Activated CD4-positive, alpha-beta memory T cell treated with anti-CD3 and anti-CD28 coated beads for 36 hours (primary cell): ENCODE results near the gene NFIB. TPM values are rescaled to one million over a fixed set of nuclear protein-coding genes. Genes with fewer than 3 reads are reported as not detected.

Source experiments
- CTCF ChIA-PET: fragments of 350-600 bp; sonication (Branson Sonifier 250); formaldehyde crosslinking; loops from one replicate; lab custom pipeline; 2021; ENCODE audit warnings: antibody characterized with exemption, inconsistent platforms; lab: Charles Lee
- POLR2A ChIA-PET: fragments of 350-600 bp; sonication (Branson Sonifier 250); formaldehyde crosslinking; loops from one replicate; lab custom pipeline; 2021; ENCODE audit warnings: antibody characterized with exemption; lab: Charles Lee
- DNase-seq: peaks from one replicate; pipeline ENCODE4 v3.0.0-alpha.2; 2020
- H3K27ac Mint-ChIP-seq: one replicate; pipeline ENCODE4 v1.8.0; 2021; ENCODE audit warnings: mixed read lengths
- H3K27me3 Mint-ChIP-seq: one replicate; pipeline ENCODE4 v1.8.0; 2021; ENCODE audit warnings: mixed read lengths
- H3K36me3 Mint-ChIP-seq: one replicate; pipeline ENCODE4 v1.8.0; 2021; ENCODE audit warnings: mixed read lengths
- H3K4me1 Mint-ChIP-seq: one replicate; pipeline ENCODE4 v1.8.0; 2021; ENCODE audit warnings: low read depth, mixed read lengths
- H3K4me3 Mint-ChIP-seq: one replicate; pipeline ENCODE4 v1.8.0; 2021; ENCODE audit warnings: mild to moderate bottlenecking, mixed read lengths
- H3K9me3 Mint-ChIP-seq: one replicate; pipeline ENCODE4 v1.8.0; 2021; ENCODE audit warnings: mixed read lengths
- intact Hi-C: fragments of 100-400 bp; cut with micrococcal nuclease; formaldehyde crosslinking; loops from one replicate; pipeline ENCODE4 v1.15.1; 2023
- total RNA-seq, 2 experiments: library from RNA; stranded (reverse); gene quantifications; one replicate each; pipeline ENCODE4 v1.2.3, GENCODE V29; 2021

NFIB gene
- total RNA-seq, 2 experiments from 2014 or later = not detected

DNA sequence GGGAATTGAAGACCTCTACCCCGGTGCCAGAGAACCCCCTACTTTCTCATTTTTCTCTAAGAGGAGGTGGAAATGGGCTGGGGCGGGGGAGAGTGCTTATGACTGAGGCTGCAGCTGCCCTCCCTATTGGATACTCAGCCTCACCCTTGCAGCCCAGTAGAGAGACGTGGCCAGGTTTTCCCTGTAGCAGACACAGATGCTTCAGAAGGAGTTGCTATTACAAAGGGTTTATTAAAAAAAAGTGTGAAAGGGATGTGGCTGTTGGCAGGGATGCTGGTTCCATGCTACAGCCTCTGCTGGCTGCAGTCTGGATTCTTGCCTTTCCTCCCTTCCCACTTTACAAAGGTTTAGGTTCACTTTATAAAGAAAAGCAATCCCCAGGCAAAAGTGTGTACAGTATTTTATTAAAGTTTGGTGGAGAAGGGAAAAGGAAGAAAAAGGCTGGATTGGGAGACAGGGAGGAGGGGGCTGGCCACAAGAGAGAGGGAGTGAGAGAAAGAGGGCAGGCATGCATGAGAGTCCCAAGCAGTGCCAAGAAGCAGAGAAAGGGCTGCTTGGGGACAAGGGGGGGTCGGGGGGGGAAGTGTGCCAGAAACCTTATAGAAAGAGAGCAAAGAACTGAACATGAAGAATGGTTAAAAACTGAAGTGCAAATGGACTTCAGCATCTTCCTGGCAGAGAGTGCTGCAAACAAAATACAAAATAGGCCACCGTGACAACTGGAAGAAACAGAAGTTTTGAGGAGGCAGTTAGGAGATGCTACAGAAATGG, 29.5 kb upstream of the NFIB start:
- H3K27ac Mint-ChIP-seq = no peak overlapping the region
- ChIA-PET CTCF (no interaction called here), POLR2A (no interaction called here)
- intact Hi-C loops = no loop called here
- no peak for DNase-seq
- H3K4me1 Mint-ChIP-seq = peaks cover 12% of the 10 kb centered on the region
- peaks cover 31% of the 10 kb centered on the region for H3K27me3 Mint-ChIP-seq
- H3K4me3 Mint-ChIP-seq = no peak overlapping the region
- H3K36me3 Mint-ChIP-seq = no peaks in the 10 kb centered on the region
- H3K9me3 Mint-ChIP-seq = no peaks in the 10 kb centered on the region

GRCh38 chr9:14342736-14343135, 28.8 kb upstream of the NFIB start:
- ChIA-PET POLR2A (no interaction called here), CTCF (no interaction called here)

GRCh38 chr9:14341437-14342122, 27.6 kb upstream of the NFIB start:
- H3K36me3 Mint-ChIP-seq = no peaks in the 10 kb centered on the region
- H3K4me3 Mint-ChIP-seq = no peak overlapping the region
- peaks cover 13% of the 10 kb centered on the region for H3K27me3 Mint-ChIP-seq
- ChIA-PET POLR2A (no interaction called here), CTCF (no interaction called here)
- no peak for DNase-seq
- H3K9me3 Mint-ChIP-seq = no peaks in the 10 kb centered on the region
- intact Hi-C loops = no loop called here
- no peak overlapping the region for H3K27ac Mint-ChIP-seq
- peaks cover 7% of the 10 kb centered on the region for H3K4me1 Mint-ChIP-seq

More at GRCh38 chr9:14342736-14343135, 28.8 kb upstream of the NFIB start:
- Mint-ChIP-seq H3K36me3 (no peaks in the 10 kb centered on the region), H3K27ac (no peak overlapping the region), H3K27me3 (peaks cover 24% of the 10 kb centered on the region), H3K9me3 (no peaks in the 10 kb centered on the region), H3K4me3 (no peak overlapping the region), H3K4me1 (peaks cover 10% of the 10 kb centered on the region)
- intact Hi-C loops = no loop called here
- no peak for DNase-seq

GRCh38 chr9:14340994-14341393, 27.1 kb upstream of the NFIB start:
- DNase-seq = no peak
- intact Hi-C loops = no loop called here
- no peaks in the 10 kb centered on the region for H3K36me3 Mint-ChIP-seq
- H3K9me3 Mint-ChIP-seq = no peaks in the 10 kb centered on the region
- no peak overlapping the region for H3K27ac Mint-ChIP-seq
- peaks cover 10% of the 10 kb centered on the region for H3K27me3 Mint-ChIP-seq
- peaks cover 7% of the 10 kb centered on the region for H3K4me1 Mint-ChIP-seq
- ChIA-PET POLR2A (no interaction called here), CTCF (no interaction called here)
- H3K4me3 Mint-ChIP-seq = no peak overlapping the region

DNA sequence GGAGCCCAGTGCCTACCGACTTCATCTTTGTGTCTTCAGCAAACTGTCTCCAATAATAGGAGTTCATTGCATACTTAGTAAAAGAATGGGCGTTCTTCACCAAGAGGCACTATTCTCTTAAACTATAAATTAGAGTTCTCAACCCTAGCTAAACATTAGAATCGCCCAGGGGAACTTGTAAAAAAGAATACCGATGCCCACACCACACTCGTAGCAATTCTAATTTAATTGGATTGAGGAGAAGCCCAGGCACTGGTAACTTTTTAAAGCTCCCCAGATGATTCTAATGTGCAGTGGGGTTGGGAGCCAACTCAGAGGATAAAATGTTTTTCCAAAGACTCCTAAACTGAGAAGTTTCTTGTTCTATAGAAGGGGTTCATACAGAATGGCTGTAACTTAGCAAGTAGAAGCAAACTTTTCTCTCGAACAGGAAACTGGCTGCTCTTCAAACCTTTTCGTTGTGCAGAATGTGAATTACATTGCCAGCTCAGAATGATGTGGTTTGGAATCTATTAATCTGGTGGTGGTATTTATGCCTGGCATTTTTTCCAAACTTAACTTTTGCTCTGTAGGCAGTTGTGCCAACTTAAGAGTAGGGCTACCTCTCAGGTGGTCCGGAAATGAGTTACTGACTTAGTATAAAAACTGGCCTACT, 26.4 kb upstream of the NFIB start:
- CTCF ChIA-PET = no interaction called here
- intact Hi-C loops = no loop called here

DNA sequence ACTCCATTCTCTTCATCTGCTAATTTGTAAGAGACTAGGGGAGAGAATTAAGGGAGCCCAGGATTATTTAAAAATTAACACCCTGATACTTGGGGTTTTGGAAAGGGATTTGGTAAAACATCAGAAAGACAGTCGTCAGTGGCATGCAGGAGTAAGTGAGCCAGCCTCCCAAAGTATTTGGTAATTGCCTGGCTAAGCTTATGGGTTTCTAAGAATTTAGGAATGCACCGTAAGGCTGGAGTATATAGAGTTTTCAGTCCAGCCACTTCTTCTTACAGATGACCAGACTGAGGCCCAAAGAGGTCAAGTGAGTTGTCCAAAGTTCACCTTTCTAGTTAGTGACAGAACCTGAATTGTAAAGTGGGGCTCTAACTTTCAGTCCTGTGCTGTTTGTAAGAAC, 25.8 kb upstream of the NFIB start:
- intact Hi-C loops = no loop called here
- H3K36me3 Mint-ChIP-seq = no peaks in the 10 kb centered on the region
- H3K27me3 Mint-ChIP-seq = peaks cover 12% of the 10 kb centered on the region
- H3K9me3 Mint-ChIP-seq = no peaks in the 10 kb centered on the region
- ChIA-PET POLR2A (no interaction called here), CTCF (no interaction called here)
- no peak overlapping the region for H3K27ac Mint-ChIP-seq
- H3K4me3 Mint-ChIP-seq = no peak overlapping the region
- no peaks in the 10 kb centered on the region for H3K4me1 Mint-ChIP-seq
- DNase-seq = no peak

More for the DNA sequence above, 26.4 kb upstream of the NFIB start:
- no peaks in the 10 kb centered on the region for H3K9me3 Mint-ChIP-seq
- H3K36me3 Mint-ChIP-seq = no peaks in the 10 kb centered on the region
- H3K27ac Mint-ChIP-seq = no peak overlapping the region
- H3K4me1 Mint-ChIP-seq = peaks cover 1% of the 10 kb centered on the region
- no peak for DNase-seq
- POLR2A ChIA-PET = no interaction called here
- no peak overlapping the region for H3K4me3 Mint-ChIP-seq
- peaks cover 12% of the 10 kb centered on the region for H3K27me3 Mint-ChIP-seq

- POLR2A ChIA-PET = no interaction called here
- Mint-ChIP-seq H3K36me3 (no peaks in the 10 kb centered on the region), H3K4me3 (no peak overlapping the region), H3K9me3 (no peaks in the 10 kb centered on the region), H3K4me1 (no peaks in the 10 kb centered on the region), H3K27me3 (peaks cover 14% of the 10 kb centered on the region), H3K27ac (no peak overlapping the region)
- DNase-seq = no peak
- CTCF ChIA-PET = no interaction called here
- intact Hi-C loops = no loop called here
Observed at GRCh38 chr9:14337615-14338014, 23.7 kb upstream of the NFIB start.

DNA sequence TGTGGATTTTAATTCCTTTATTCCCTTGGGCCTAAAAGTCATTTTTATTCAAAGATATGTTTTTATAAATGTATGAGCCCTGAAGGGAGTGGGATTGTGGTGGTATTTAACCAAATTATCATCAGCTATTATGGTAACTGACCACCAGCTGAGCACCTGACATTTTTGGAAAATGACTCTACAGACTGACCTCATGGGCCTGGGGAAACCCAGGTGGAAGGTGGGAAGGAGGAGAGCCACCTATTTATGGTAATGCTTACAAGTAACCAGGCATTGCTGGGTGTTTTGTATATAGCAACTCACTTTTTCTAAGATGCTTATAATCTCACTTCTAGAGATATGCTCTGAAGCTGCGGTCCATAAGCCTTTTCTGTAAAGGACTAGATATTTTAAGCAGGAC, 22.3 kb upstream of the NFIB start:
- H3K9me3 Mint-ChIP-seq = no peaks in the 10 kb centered on the region
- H3K4me3 Mint-ChIP-seq = no peak overlapping the region
- ChIA-PET POLR2A (no interaction called here), CTCF (no interaction called here)
- no peaks in the 10 kb centered on the region for H3K4me1 Mint-ChIP-seq
- intact Hi-C loops = no loop called here
- no peaks in the 10 kb centered on the region for H3K36me3 Mint-ChIP-seq
- H3K27me3 Mint-ChIP-seq = peaks cover 18% of the 10 kb centered on the region
- H3K27ac Mint-ChIP-seq = no peak overlapping the region
- no peak for DNase-seq

DNA sequence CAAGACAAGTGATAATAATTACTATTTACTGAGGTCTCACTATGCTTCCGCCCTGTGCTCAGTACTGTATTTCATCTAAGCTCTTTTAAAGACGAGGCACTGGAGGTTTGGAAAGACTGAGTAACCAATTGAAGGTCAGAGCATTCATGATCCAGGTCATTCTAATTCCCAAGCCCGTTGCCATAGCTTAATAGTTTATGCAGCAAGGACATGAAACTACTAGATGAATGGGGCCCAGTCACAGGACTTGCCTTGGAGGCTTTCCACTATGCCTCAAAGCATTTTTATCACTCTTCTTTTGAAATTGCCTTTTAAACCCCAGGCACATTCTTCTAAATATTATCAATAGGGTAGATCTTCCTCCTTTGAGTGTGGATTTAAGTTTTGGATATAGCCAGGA, 17.2 kb upstream of the NFIB start:
- no peaks in the 10 kb centered on the region for H3K36me3 Mint-ChIP-seq
- no peaks in the 10 kb centered on the region for H3K4me1 Mint-ChIP-seq
- H3K27me3 Mint-ChIP-seq = peaks cover 20% of the 10 kb centered on the region
- ChIA-PET CTCF (no interaction called here), POLR2A (no interaction called here)
- no peak for DNase-seq
- intact Hi-C loops = no loop called here
- no peak overlapping the region for H3K4me3 Mint-ChIP-seq
- H3K27ac Mint-ChIP-seq = no peak overlapping the region
- no peaks in the 10 kb centered on the region for H3K9me3 Mint-ChIP-seq

- CTCF ChIA-PET = no interaction called here
- Mint-ChIP-seq H3K4me1 (peaks cover 6% of the 10 kb centered on the region), H3K27ac (no peak overlapping the region), H3K4me3 (no peak overlapping the region), H3K9me3 (no peaks in the 10 kb centered on the region), H3K27me3 (peaks cover 24% of the 10 kb centered on the region), H3K36me3 (no peaks in the 10 kb centered on the region)
- POLR2A ChIA-PET = no interaction called here
- intact Hi-C loops = loop anchor here (5.0 to 10.0 kb wide), 3 partner anchors 345 to 1188 kb away; partner anchors contain the start of genes PSIP1 and TTC39B
- DNase-seq = no peak
Observed at GRCh38 chr9:14327036-14327435, 13.1 kb upstream of the NFIB start.

GRCh38 chr9:14326264-14326826, 12.4 kb upstream of the NFIB start:
- POLR2A ChIA-PET = no interaction called here
- Mint-ChIP-seq H3K27me3 (peaks cover 29% of the 10 kb centered on the region), H3K4me1 (peaks cover 13% of the 10 kb centered on the region), H3K4me3 (no peak overlapping the region), H3K9me3 (no peaks in the 10 kb centered on the region), H3K27ac (no peak overlapping the region), H3K36me3 (no peaks in the 10 kb centered on the region)
- CTCF ChIA-PET = no interaction called here
- DNase-seq = peak; percentile 39
- intact Hi-C loops = loop anchor here (5.0 to 10.0 kb wide), 3 partner anchors 346 to 1188 kb away; partner anchors contain the start of genes PSIP1 and TTC39B

DNA sequence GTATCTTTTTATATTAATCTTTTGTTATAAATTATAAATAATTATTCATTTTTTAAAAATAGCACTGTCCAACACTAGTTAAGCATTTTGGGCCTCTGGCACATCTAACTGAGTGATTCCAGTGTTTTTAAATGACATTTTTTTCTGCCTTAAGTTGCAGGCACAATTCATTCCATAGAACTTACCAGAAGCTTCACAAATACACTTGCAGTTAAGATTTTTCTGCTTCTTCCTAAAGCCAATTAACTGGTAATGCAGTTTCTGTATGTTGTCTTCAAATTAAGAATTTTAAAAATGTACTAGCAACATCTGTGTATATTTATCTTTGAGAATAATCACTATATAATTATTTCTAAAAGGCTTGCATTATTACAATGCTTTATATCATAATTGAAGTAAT, 11.2 kb upstream of the NFIB start:
- ChIA-PET POLR2A (no interaction called here), CTCF (no interaction called here)
- peaks cover 23% of the 10 kb centered on the region for H3K4me1 Mint-ChIP-seq
- H3K27me3 Mint-ChIP-seq = peaks cover 27% of the 10 kb centered on the region
- intact Hi-C loops = loop anchor here (5.0 to 10.0 kb wide), 3 partner anchors 347 to 1190 kb away; partner anchors contain the start of genes PSIP1 and TTC39B
- no peak overlapping the region for H3K27ac Mint-ChIP-seq
- DNase-seq = no peak
- no peaks in the 10 kb centered on the region for H3K36me3 Mint-ChIP-seq
- H3K9me3 Mint-ChIP-seq = no peaks in the 10 kb centered on the region
- no peak overlapping the region for H3K4me3 Mint-ChIP-seq
